ENCODE data around the gene YWHAG.
"Not testable (repeated sequence)": the region's sequence is repeated elsewhere in the genome, so short reads cannot be mapped to it uniquely, and the experiment has no call there.

DNA sequence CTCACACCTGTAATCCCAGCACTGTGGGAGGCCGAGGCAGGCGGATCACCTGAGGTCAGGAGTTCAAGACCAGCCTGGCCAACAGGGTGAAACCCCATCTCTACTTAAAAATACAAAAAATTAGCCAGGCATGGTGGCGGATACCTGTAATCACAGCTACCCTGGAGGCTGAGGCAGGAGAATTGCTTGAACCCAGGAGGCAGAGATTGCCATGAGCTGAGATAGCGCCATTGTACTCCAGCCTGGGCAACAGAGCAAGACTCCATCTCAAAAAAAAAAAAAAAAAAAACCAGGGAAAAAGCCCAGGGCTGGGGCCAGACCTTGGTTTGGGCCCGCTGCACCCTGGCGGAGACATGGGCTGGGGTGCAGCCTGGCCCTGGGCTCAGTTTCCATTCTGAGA lies 47.0 kb downstream of the YWHAG start:
- TF ChIP-seq, protein P1, sequence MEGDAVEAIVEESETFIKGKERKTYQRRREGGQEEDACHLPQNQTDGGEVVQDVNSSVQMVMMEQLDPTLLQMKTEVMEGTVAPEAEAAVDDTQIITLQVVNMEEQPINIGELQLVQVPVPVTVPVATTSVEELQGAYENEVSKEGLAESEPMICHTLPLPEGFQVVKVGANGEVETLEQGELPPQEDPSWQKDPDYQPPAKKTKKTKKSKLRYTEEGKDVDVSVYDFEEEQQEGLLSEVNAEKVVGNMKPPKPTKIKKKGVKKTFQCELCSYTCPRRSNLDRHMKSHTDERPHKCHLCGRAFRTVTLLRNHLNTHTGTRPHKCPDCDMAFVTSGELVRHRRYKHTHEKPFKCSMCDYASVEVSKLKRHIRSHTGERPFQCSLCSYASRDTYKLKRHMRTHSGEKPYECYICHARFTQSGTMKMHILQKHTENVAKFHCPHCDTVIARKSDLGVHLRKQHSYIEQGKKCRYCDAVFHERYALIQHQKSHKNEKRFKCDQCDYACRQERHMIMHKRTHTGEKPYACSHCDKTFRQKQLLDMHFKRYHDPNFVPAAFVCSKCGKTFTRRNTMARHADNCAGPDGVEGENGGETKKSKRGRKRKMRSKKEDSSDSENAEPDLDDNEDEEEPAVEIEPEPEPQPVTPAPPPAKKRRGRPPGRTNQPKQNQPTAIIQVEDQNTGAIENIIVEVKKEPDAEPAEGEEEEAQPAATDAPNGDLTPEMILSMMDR (CRISPR knock-in tag; IDR thresholded peaks at IDR 0.05) = not testable (repeated sequence)
- not testable (repeated sequence) for TF ChIP-seq ZNF251 (CRISPR knock-in tag; IDR thresholded peaks at IDR 0.05); EZH2 (conservative IDR thresholded peaks at IDR 0.05; ENCODE audit: low read depth, low read length); ZNF776 (CRISPR knock-in tag; IDR thresholded peaks at IDR 0.05); ETV6 (CRISPR knock-in tag; conservative IDR thresholded peaks at IDR 0.05); GATAD1 (CRISPR knock-in tag; IDR thresholded peaks at IDR 0.05); MEF2D (CRISPR knock-in tag; IDR thresholded peaks at IDR 0.05); SKI (IDR thresholded peaks at IDR 0.05; ENCODE audit: partially characterized antibody); RBFOX2 (IDR thresholded peaks at IDR 0.05; ENCODE audit: low read depth, low read length); TAF1 (CRISPR knock-in tag; IDR thresholded peaks at IDR 0.05); NAIF1 (CRISPR knock-in tag; IDR thresholded peaks at IDR 0.05; ENCODE audit: borderline replicate concordance); ZMAT3 (CRISPR knock-in tag; conservative IDR thresholded peaks at IDR 0.05); SRF (IDR thresholded peaks at IDR 0.05; ENCODE audit: low read depth, low read length)
- TF ChIP-seq, protein P2, sequence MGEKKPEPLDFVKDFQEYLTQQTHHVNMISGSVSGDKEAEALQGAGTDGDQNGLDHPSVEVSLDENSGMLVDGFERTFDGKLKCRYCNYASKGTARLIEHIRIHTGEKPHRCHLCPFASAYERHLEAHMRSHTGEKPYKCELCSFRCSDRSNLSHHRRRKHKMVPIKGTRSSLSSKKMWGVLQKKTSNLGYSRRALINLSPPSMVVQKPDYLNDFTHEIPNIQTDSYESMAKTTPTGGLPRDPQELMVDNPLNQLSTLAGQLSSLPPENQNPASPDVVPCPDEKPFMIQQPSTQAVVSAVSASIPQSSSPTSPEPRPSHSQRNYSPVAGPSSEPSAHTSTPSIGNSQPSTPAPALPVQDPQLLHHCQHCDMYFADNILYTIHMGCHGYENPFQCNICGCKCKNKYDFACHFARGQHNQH (CRISPR knock-in tag; IDR thresholded peaks at IDR 0.05) = not testable (repeated sequence)
